GM20431 (cell line): ENCODE measurements around the gene EIF1AD.
"Not testable (repeated sequence)": the region's sequence is repeated elsewhere in the genome, so short reads cannot be mapped to it uniquely, and the experiment has no call there.

ENCODE experiments used
- in situ Hi-C: fragments of 300-500 bp; cut with MseI, MboI; formaldehyde crosslinking; loops from one replicate; pipeline ENCODE4 v1.15.0; 2020; ENCODE audit warnings: low sequenced_read_pairs; ENCODE audit not compliant: unreplicated experiment

Gene EIF1AD

GRCh38 chr11:66022401-66023185, 20.6 kb upstream of the EIF1AD start:
- in situ Hi-C loops = no loop called here

GRCh38 chr11:66020618-66021357, 18.8 kb upstream of the EIF1AD start:
- in situ Hi-C loops = no loop called here

- in situ Hi-C loops = no loop called here
Observed at GRCh38 chr11:66020212-66020611, 18.3 kb upstream of the EIF1AD start.

- in situ Hi-C loops = no loop called here
Observed at GRCh38 chr11:66017321-66017720, 15.4 kb upstream of the EIF1AD start.

- in situ Hi-C loops = no loop called here
Observed at GRCh38 chr11:66016793-66017177, 14.8 kb upstream of the EIF1AD start.

- in situ Hi-C loops = no loop called here
Observed at GRCh38 chr11:66015936-66016792, 14.2 kb upstream of the EIF1AD start.

GRCh38 chr11:66015454-66015881, 13.5 kb upstream of the EIF1AD start:
- in situ Hi-C loops = no loop called here

- in situ Hi-C loops = no loop called here
Observed at GRCh38 chr11:66014804-66015453, 13.0 kb upstream of the EIF1AD start.

GRCh38 chr11:66013762-66014100, 11.8 kb upstream of the EIF1AD start:
- in situ Hi-C loops = no loop called here

GRCh38 chr11:66012946-66013761, 11.2 kb upstream of the EIF1AD start:
- in situ Hi-C loops = no loop called here

- in situ Hi-C loops = no loop called here
Observed at GRCh38 chr11:66012371-66012945, 10.5 kb upstream of the EIF1AD start.

GRCh38 chr11:66011785-66012303, 9.9 kb upstream of the EIF1AD start, which contains the start of gene CST6:
Gene CST6 (plus strand): TSS chr11:66012008. CDS start chr11:66012045, 37 bp downstream.
- in situ Hi-C loops = no loop called here

- in situ Hi-C loops = no loop called here
Observed at GRCh38 chr11:66011239-66011784, 9.4 kb upstream of the EIF1AD start.

- in situ Hi-C loops = not testable (repeated sequence)
Observed at GRCh38 chr11:66010036-66010435, 8.1 kb upstream of the EIF1AD start.

GRCh38 chr11:66008468-66009101, 6.6 kb upstream of the EIF1AD start:
- in situ Hi-C loops = no loop called here

GRCh38 chr11:66008095-66008467, 6.1 kb upstream of the EIF1AD start:
- in situ Hi-C loops = no loop called here

- in situ Hi-C loops = no loop called here
Observed at GRCh38 chr11:66007201-66007634, 5.3 kb upstream of the EIF1AD start.

- in situ Hi-C loops = no loop called here
Observed at GRCh38 chr11:66006891-66007176, 4.9 kb upstream of the EIF1AD start.
